Measurements from ENCODE around the gene ARMC3. TPM values are rescaled to one million over a fixed set of nuclear protein-coding genes. Genes with fewer than 3 reads are reported as not detected.

Gene ARMC3
- total and polyA plus RNA-seq, 9 of the 15 experiments (the other 6 are each of a cell fraction or from before 2014, with no cell fraction given), result 0.33 to 1.1 (median 0.62) TPM

GRCh38 chr10:23051855-23052331, 124.0 kb downstream of the ARMC3 start (continued):
- TF ChIP-seq DEAF1 (CRISPR knock-in tag; IDR thresholded peaks at IDR 0.05) (no peak), MCM3 (IDR thresholded peaks at IDR 0.05) (no peak), CBX5 (IDR thresholded peaks at IDR 0.05; ENCODE audit: borderline replicate concordance, low read depth) (no peak), CTBP1 (IDR thresholded peaks at IDR 0.05; ENCODE audit: borderline replicate concordance) (peak; percentile 24; the same call in 1 of the 2 replicates), ZC3H4 (CRISPR knock-in tag; IDR thresholded peaks at IDR 0.05; ENCODE audit: borderline replicate concordance) (no peak), SREBF1 (IDR thresholded peaks at IDR 0.05; ENCODE audit: borderline replicate concordance, low read depth, low read length) (no peak), MTA1 (IDR thresholded peaks at IDR 0.05; ENCODE audit: borderline replicate concordance) (no peak), ZNF79 (CRISPR knock-in tag; IDR thresholded peaks at IDR 0.05; ENCODE audit: low read depth) (no peak), CBFB (CRISPR knock-in tag; IDR thresholded peaks at IDR 0.05) (no peak; the same call in 1 of the 2 replicates), ZBED1 (IDR thresholded peaks at IDR 0.05) (no peak), TCF15 (CRISPR knock-in tag; IDR thresholded peaks at IDR 0.05) (no peak), ILK (tag; IDR thresholded peaks at IDR 0.05; ENCODE audit: borderline replicate concordance, low read depth) (no peak), HSF4 (CRISPR knock-in tag; IDR thresholded peaks at IDR 0.05; ENCODE audit: borderline replicate concordance) (no peak), FOXK1 (CRISPR knock-in tag; IDR thresholded peaks at IDR 0.05; ENCODE audit: borderline replicate concordance) (no peak), RAD51 (IDR thresholded peaks at IDR 0.05; ENCODE audit: borderline replicate concordance, low read depth) (no peak), ATF2 (CRISPR knock-in tag; IDR thresholded peaks at IDR 0.05) (no peak), ZNF644 (tag; IDR thresholded peaks at IDR 0.05; ENCODE audit: low read depth) (peak; percentile 87; the same call in 1 of the 2 replicates), SNRNP70 (optimal IDR thresholded peaks at IDR 0.05; ENCODE audit: low read depth, low read length) (no peak), TBL1XR1 (IDR thresholded peaks at IDR 0.05; ENCODE audit: low read length in 2 of 2) (peak in 1 of 2 experiments; percentile 64; a peak in 2 of 4 replicates), FOXP4 (CRISPR knock-in tag; IDR thresholded peaks at IDR 0.05; ENCODE audit: borderline replicate concordance) (no peak), NEUROD1 (IDR thresholded peaks at IDR 0.05; ENCODE audit: borderline replicate concordance, low read depth, low read length, partially characterized antibody) (no peak), ZBTB34 (CRISPR knock-in tag; IDR thresholded peaks at IDR 0.05) (no peak), FOXJ3 (CRISPR knock-in tag; IDR thresholded peaks at IDR 0.05) (no peak), GABPB2 (CRISPR knock-in tag; conservative IDR thresholded peaks at IDR 0.05) (no peak)

All from K562 (cell line).